ENCODE results near the gene LMAN1L.

LMAN1L gene

GRCh38 chr15:74821091-74821789 lies 8.6 kb downstream of the LMAN1L start:
- Histone ChIP-seq H4K20me1 (ENCODE audit: control insufficient read depth, insufficient read depth, low read depth, low read length) (no peaks in the 10 kb centered on the region), H3K9me2 (replicated peaks; ENCODE audit: control insufficient read depth, low read length) (no peaks in the 10 kb centered on the region), H3K27me3 (ENCODE audit: control insufficient read depth, low read length) (0 out of 2 replicates have a peak, but pooled peaks cover 3% of the 10 kb centered on the region), H3K4me2 (ENCODE audit: low read length) (peak overlapping the region; percentile 78), H3K4me3 (ENCODE audit: low read length) (peak overlapping the region; percentile 64), H3K27ac (ENCODE audit: low read depth, low read length) (peak overlapping the region; percentile 64), H3K79me2 (ENCODE audit: control insufficient read depth, low read length) (no peaks in the 10 kb centered on the region), H3F3A (ENCODE audit: control insufficient read depth, insufficient read depth) (0 out of 2 replicates have a peak, but pooled peaks cover 2% of the 10 kb centered on the region), H3K9me3 (ENCODE audit: control insufficient read depth, insufficient read depth, low read length) (no peaks in the 10 kb centered on the region), H3K4me1 (ENCODE audit: control insufficient read depth, low read length) (peaks cover 55% of the 10 kb centered on the region), H3K36me3 (ENCODE audit: control insufficient read depth, low read length) (no peaks in the 10 kb centered on the region)
- TF ChIP-seq, protein P1, sequence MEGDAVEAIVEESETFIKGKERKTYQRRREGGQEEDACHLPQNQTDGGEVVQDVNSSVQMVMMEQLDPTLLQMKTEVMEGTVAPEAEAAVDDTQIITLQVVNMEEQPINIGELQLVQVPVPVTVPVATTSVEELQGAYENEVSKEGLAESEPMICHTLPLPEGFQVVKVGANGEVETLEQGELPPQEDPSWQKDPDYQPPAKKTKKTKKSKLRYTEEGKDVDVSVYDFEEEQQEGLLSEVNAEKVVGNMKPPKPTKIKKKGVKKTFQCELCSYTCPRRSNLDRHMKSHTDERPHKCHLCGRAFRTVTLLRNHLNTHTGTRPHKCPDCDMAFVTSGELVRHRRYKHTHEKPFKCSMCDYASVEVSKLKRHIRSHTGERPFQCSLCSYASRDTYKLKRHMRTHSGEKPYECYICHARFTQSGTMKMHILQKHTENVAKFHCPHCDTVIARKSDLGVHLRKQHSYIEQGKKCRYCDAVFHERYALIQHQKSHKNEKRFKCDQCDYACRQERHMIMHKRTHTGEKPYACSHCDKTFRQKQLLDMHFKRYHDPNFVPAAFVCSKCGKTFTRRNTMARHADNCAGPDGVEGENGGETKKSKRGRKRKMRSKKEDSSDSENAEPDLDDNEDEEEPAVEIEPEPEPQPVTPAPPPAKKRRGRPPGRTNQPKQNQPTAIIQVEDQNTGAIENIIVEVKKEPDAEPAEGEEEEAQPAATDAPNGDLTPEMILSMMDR (IDR thresholded peaks at IDR 0.05; ENCODE audit: low read depth, low read length, poor library complexity, severe bottlenecking): peak; percentile 21
- no peak for TF ChIP-seq EZH2phosphoT487 (IDR thresholded peaks at IDR 0.05; ENCODE audit: borderline replicate concordance, low read length)

DNA sequence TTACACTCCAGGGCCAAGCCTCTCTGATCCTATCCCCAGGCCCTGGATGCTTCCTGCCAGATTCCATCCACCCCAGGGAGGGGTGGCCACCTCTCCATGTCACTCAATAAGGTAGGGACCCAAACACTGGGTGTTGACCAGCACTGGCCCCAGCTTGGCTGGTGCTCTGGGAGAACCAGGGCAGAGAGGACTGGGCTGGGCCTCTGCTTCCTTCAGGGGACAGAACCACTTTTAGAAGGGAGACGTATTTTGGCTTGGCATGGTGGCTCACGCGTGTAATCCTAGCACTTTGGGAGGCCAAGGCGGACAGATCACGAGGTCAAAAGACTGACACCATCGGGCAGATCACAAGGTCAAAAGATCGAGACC lies 9.1 kb downstream of the LMAN1L start:
- peak overlapping the region; percentile 64 for H3K4me3 ChIP-seq (ENCODE audit: low read length)
- H3K9me2 ChIP-seq (replicated peaks; ENCODE audit: control insufficient read depth, low read length): no peaks in the 10 kb centered on the region
- peaks cover 4% of the 10 kb centered on the region; the same call in 1 of the 2 replicates for H3K27me3 ChIP-seq (ENCODE audit: control insufficient read depth, low read length)
- TF ChIP-seq, protein P1 (IDR thresholded peaks at IDR 0.05; ENCODE audit: low read depth, low read length, poor library complexity, severe bottlenecking): no peak
- TF ChIP-seq EZH2phosphoT487 (IDR thresholded peaks at IDR 0.05; ENCODE audit: borderline replicate concordance, low read length): no peak
- 0 out of 2 replicates have a peak, but pooled peaks cover 2% of the 10 kb centered on the region for H3F3A ChIP-seq (ENCODE audit: control insufficient read depth, insufficient read depth)
- no peaks in the 10 kb centered on the region for H4K20me1 ChIP-seq (ENCODE audit: control insufficient read depth, insufficient read depth, low read depth, low read length)
- H3K4me2 ChIP-seq (ENCODE audit: low read length): peak overlapping the region; percentile 78
- no peaks in the 10 kb centered on the region for H3K9me3 ChIP-seq (ENCODE audit: control insufficient read depth, insufficient read depth, low read length)
- H3K36me3 ChIP-seq (ENCODE audit: control insufficient read depth, low read length): no peaks in the 10 kb centered on the region
- H3K4me1 ChIP-seq (ENCODE audit: control insufficient read depth, low read length): peaks cover 55% of the 10 kb centered on the region
- H3K27ac ChIP-seq (ENCODE audit: low read depth, low read length): peak overlapping the region; percentile 64
- H3K79me2 ChIP-seq (ENCODE audit: control insufficient read depth, low read length): no peaks in the 10 kb centered on the region

DNA sequence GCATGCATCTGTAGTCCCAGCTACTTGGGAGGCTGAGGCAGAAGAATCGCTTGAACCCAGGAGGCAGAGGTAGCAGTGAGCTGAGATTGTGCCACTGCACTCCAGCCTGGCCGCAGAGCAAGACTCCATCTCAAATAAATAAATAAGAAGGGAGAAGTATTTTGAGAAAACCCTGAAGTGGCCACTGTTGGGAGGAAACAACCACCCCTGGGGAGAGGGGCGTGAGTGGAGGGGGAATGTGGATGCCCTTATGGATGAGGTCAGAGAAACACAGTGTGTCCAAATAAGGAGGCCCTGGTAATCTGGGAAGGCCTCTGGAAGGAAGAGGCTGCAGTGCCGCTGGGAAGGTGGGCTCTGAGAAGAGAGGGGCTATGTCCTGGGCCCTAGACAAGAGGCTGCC lies 9.6 kb downstream of the LMAN1L start:
- Histone ChIP-seq H3K9me3 (ENCODE audit: control insufficient read depth, insufficient read depth, low read length) (no peaks in the 10 kb centered on the region), H3K79me2 (ENCODE audit: control insufficient read depth, low read length) (no peaks in the 10 kb centered on the region), H3K36me3 (ENCODE audit: control insufficient read depth, low read length) (no peaks in the 10 kb centered on the region), H3K4me2 (ENCODE audit: low read length) (no peak overlapping the region), H3K27me3 (ENCODE audit: control insufficient read depth, low read length) (peaks cover 8% of the 10 kb centered on the region; the same call in 1 of the 2 replicates), H3F3A (ENCODE audit: control insufficient read depth, insufficient read depth) (no peaks in the 10 kb centered on the region), H3K4me3 (ENCODE audit: low read length) (no peak overlapping the region), H3K27ac (ENCODE audit: low read depth, low read length) (no peak overlapping the region), H3K4me1 (ENCODE audit: control insufficient read depth, low read length) (peaks cover 51% of the 10 kb centered on the region), H4K20me1 (ENCODE audit: control insufficient read depth, insufficient read depth, low read depth, low read length) (no peaks in the 10 kb centered on the region), H3K9me2 (replicated peaks; ENCODE audit: control insufficient read depth, low read length) (no peaks in the 10 kb centered on the region)
- TF ChIP-seq EZH2phosphoT487 (IDR thresholded peaks at IDR 0.05; ENCODE audit: borderline replicate concordance, low read length): no peak
- TF ChIP-seq, protein P1 (IDR thresholded peaks at IDR 0.05; ENCODE audit: low read depth, low read length, poor library complexity, severe bottlenecking): no peak

Measured in DOHH2 (cell line).